ENCODE results near the gene LCP2. TPM values are rescaled to one million over a fixed set of nuclear protein-coding genes. Genes with fewer than 3 reads are reported as not detected.

The LCP2 gene
- total RNA-seq, 1 donor from 2014 or later: not detected

DNA sequence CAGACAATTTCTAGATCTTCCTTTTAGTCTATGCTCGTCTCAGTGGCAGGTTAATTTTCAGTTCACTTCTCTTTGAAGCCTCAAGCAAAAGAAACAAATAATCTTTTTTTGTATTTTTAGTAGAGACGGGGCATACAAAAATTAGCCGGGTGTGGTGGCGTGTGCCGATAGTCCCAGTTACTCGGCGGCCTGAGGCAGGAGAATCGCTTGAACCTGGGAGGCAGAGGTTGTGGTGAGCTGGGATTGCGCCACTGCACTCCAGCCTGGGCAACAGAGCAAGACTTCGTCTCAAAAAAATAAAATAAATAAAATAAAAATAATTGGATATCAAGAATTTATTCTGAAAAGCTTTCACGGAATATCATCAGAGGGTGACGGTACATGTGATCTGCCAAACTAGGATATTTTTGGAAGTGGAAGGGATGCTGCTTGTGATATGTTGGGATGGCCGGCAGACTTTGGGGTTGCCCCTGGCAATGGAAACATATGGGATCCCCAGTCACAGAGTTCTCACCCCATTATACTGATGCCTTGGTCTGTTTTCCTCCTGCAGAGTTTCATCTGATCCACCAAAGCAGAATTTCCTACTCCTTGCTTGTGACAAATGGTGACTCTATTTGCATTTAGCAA, 7.6 kb upstream of the LCP2 start:
- Histone ChIP-seq H3K79me2 (ENCODE audit: low read depth) (no peaks in the 10 kb centered on the region), H2AFZ (replicated peaks) (no peak overlapping the region), H3K27ac (no peak overlapping the region), H3K9ac (no peak overlapping the region), H4K20me1 (ENCODE audit: low read depth) (no peaks in the 10 kb centered on the region), H3K4me3 (no peak overlapping the region), H3K4me2 (no peak overlapping the region), H3K36me3 (no peaks in the 10 kb centered on the region), H3K9me3 (ENCODE audit: low read depth) (no peaks in the 10 kb centered on the region), H3K27me3 (no peaks in the 10 kb centered on the region), H3K4me1 (peaks cover 24% of the 10 kb centered on the region), H3F3A (ENCODE audit: low read depth) (peaks cover 15% of the 10 kb centered on the region)
- Mint-ChIP-seq H3K4me1 (peaks cover 33% of the 10 kb centered on the region), H3K27me3 (ENCODE audit: insufficient read depth, low read depth) (peaks cover 6% of the 10 kb centered on the region), H3K27ac (no peak overlapping the region), H3K4me3 (no peak overlapping the region), H3K36me3 (no peaks in the 10 kb centered on the region), H3K9me3 (peaks cover 7% of the 10 kb centered on the region)
- no peak for DNase-seq (ENCODE audit: low spot score)
- TF ChIP-seq EZH2phosphoT487 (IDR thresholded peaks at IDR 0.05) (no peak), EZH2 (IDR thresholded peaks at IDR 0.05) (no peak)
- TF ChIP-seq, protein P1, sequence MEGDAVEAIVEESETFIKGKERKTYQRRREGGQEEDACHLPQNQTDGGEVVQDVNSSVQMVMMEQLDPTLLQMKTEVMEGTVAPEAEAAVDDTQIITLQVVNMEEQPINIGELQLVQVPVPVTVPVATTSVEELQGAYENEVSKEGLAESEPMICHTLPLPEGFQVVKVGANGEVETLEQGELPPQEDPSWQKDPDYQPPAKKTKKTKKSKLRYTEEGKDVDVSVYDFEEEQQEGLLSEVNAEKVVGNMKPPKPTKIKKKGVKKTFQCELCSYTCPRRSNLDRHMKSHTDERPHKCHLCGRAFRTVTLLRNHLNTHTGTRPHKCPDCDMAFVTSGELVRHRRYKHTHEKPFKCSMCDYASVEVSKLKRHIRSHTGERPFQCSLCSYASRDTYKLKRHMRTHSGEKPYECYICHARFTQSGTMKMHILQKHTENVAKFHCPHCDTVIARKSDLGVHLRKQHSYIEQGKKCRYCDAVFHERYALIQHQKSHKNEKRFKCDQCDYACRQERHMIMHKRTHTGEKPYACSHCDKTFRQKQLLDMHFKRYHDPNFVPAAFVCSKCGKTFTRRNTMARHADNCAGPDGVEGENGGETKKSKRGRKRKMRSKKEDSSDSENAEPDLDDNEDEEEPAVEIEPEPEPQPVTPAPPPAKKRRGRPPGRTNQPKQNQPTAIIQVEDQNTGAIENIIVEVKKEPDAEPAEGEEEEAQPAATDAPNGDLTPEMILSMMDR (IDR thresholded peaks at IDR 0.05): no peak

DNA sequence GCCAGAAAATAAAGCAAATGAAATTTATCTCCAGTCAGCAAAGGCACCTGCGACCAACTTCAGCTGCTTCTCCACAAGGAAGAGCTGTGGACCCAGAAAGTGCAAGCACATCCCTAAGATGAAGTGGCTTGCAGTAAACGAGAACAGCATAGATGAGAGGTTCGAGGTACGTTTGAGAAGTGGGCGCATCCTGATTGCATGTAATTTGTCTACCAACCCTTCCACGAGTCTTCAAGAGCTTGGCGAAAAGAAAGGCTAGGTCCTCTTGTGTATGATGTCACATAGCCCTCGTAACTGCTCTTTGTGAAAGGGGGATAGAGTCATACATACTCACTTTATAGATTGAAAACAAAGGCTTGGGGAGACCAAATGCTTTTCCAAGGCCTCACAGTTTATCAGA, 6.0 kb upstream of the LCP2 start:
- no peaks in the 10 kb centered on the region for H4K20me1 ChIP-seq (ENCODE audit: low read depth)
- Mint-ChIP-seq H3K36me3 (no peaks in the 10 kb centered on the region), H3K9me3 (peaks cover 7% of the 10 kb centered on the region), H3K27me3 (ENCODE audit: insufficient read depth, low read depth) (peaks cover 2% of the 10 kb centered on the region), H3K4me3 (no peak overlapping the region), H3K27ac (no peak overlapping the region), H3K4me1 (peaks cover 35% of the 10 kb centered on the region)
- no peaks in the 10 kb centered on the region for H3K79me2 ChIP-seq (ENCODE audit: low read depth)
- no peaks in the 10 kb centered on the region for H3K9me3 ChIP-seq (ENCODE audit: low read depth)
- no peak overlapping the region for H3K4me3 ChIP-seq
- H2AFZ ChIP-seq (replicated peaks): no peak overlapping the region
- H3K27me3 ChIP-seq: no peaks in the 10 kb centered on the region
- H3F3A ChIP-seq (ENCODE audit: low read depth): peaks cover 12% of the 10 kb centered on the region
- H3K4me2 ChIP-seq: no peak overlapping the region
- H3K4me1 ChIP-seq: peaks cover 20% of the 10 kb centered on the region
- H3K9ac ChIP-seq: no peak overlapping the region
- H3K36me3 ChIP-seq: no peaks in the 10 kb centered on the region
- H3K27ac ChIP-seq: no peak overlapping the region
- no peak for TF ChIP-seq EZH2phosphoT487 (IDR thresholded peaks at IDR 0.05)
- no peak for TF ChIP-seq EZH2 (IDR thresholded peaks at IDR 0.05)
- TF ChIP-seq, protein P1 (IDR thresholded peaks at IDR 0.05): no peak
- no peak for DNase-seq (ENCODE audit: low spot score)

- no peaks in the 10 kb centered on the region for H3K27me3 ChIP-seq
- peaks cover 13% of the 10 kb centered on the region for H3K4me1 ChIP-seq
- no peak for DNase-seq (ENCODE audit: low spot score)
- Mint-ChIP-seq H3K4me1 (peaks cover 32% of the 10 kb centered on the region), H3K27me3 (ENCODE audit: insufficient read depth, low read depth) (peaks cover 2% of the 10 kb centered on the region), H3K27ac (peak overlapping the region; percentile 66), H3K36me3 (no peaks in the 10 kb centered on the region), H3K9me3 (peaks cover 7% of the 10 kb centered on the region), H3K4me3 (no peak overlapping the region)
- H2AFZ ChIP-seq (replicated peaks): peak overlapping the region; percentile 68
- no peak overlapping the region for H3K9ac ChIP-seq
- H3F3A ChIP-seq (ENCODE audit: low read depth): peaks cover 5% of the 10 kb centered on the region
- H3K9me3 ChIP-seq (ENCODE audit: low read depth): no peaks in the 10 kb centered on the region
- no peaks in the 10 kb centered on the region for H3K36me3 ChIP-seq
- H3K27ac ChIP-seq: no peak overlapping the region
- no peaks in the 10 kb centered on the region for H4K20me1 ChIP-seq (ENCODE audit: low read depth)
- TF ChIP-seq EZH2 (IDR thresholded peaks at IDR 0.05) (no peak), EZH2phosphoT487 (IDR thresholded peaks at IDR 0.05) (no peak)
- TF ChIP-seq, protein P1 (IDR thresholded peaks at IDR 0.05): no peak
- no peak overlapping the region for H3K4me2 ChIP-seq
- no peak overlapping the region for H3K4me3 ChIP-seq
- no peaks in the 10 kb centered on the region for H3K79me2 ChIP-seq (ENCODE audit: low read depth)
Observed at GRCh38 chr5:170302653-170303501, 5.3 kb upstream of the LCP2 start.
